ENCODE data around the gene COLEC11.
"Not testable (repeated sequence)": the region's sequence is repeated elsewhere in the genome, so short reads cannot be mapped to it uniquely, and the experiment has no call there.

COLEC11 gene

DNA sequence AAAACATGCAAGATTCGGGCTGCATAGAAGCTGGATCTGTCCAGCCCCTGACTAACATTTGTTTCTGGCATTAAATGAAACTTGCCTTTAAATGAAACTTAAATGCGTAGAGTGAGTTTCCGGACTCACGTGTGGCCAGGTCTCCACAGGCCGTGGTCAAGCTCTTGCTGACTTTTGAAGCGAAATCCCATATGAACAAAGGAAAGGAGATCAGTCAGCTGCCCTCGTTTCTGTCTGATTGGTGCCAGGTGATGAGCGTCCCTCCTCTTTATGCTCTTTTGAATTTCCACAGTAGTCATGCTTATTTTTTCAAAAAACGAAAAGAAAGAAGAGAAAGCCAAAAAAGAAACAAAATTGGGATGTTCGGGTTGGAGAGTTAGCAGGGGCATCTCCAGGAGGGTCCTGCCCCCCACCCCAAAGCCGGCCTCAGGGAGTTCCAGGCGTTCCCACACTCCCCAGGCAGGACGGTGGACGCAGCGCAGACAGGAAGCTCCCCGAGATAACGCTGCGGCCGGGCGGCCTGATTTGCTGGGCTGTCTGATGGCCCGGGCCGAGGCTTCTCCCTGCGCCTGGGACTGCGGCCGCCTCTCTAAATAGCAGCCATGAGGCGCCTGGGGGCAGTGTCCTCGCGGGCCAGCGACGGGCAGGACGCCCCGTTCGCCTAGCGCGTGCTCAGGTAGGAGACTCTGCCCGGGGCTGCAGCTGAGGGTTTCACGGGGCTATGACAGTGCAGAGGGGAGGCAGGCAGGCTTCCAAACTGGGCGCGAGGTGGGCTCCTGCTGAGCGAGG lies at the start of gene COLEC11:
Gene COLEC11 (plus strand): TSS at position 620 of the 789 bp plus-strand sequence. CDS start 9,229 bp downstream, outside the sequence.
- no peak for DNase-seq

DNA sequence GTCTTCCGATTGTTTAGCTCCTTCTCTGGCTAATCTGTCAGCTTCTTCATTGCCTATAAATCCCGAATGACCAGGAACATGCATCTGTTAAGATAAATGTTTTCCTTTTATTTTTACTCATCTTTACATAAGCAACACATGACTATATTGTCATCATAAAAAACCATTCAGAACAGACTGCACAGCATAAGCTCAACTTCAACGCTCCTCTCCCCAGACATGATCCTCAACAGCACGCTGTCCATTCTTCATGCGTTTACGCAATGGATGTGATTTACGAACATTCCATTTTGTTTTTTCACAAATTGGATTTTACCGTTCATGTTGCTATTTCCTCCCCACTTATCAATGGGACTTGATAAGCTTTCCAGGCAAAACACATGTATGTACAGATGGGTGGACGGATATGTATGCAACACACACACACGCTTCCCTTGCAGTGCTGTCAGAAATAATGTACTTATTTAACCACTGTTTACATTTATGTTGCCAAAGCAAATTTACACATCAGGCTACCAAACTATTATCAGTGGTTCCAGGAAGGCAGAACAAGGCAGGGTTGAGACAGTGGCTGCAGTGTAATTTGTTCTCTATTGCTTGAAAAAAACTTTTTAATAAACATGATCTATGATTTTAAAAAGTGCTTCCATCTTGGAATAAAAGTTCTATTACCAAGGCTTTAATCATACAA lies 49.0 kb upstream of the COLEC11 start:
- DNase-seq = no peak

DNA sequence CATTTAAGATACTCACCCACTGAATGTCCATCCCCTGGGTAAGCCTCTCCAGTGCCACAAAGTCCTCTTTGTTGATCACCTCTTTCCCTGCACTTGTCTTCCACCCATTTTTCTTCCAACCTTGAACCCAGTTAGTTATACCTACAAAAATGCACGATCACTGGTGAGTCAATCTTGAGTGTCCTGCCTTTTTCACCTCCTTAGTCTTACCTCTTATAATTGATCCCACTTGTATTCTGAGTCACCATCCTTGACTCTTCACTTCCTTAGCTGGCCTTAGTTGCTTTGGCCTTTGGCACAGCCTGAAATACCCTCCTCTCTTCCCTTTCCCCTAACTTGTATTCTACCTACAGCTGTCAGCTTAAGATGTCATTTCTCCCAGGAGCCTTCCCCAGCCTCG lies 47.0 kb upstream of the COLEC11 start:
- no peak for DNase-seq

DNA sequence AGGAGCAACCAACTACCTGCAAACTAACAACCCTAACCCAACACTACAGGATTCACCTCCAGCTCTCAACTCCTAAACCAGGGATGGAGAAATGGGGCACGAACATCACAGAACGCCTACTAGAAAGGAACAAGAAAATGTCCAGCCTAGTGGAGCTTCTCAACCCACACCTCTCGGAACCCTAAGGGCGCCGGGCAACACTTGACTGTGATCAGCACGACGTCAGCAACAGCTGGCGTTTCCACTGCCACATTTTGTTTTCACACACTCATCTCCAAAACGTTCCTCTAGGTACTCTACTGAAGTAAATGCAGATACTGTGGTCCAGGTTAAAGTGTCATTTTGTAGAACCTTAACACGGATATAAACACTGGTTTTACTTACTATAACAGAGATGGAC lies 41.0 kb upstream of the COLEC11 start:
- no peak for DNase-seq

DNA sequence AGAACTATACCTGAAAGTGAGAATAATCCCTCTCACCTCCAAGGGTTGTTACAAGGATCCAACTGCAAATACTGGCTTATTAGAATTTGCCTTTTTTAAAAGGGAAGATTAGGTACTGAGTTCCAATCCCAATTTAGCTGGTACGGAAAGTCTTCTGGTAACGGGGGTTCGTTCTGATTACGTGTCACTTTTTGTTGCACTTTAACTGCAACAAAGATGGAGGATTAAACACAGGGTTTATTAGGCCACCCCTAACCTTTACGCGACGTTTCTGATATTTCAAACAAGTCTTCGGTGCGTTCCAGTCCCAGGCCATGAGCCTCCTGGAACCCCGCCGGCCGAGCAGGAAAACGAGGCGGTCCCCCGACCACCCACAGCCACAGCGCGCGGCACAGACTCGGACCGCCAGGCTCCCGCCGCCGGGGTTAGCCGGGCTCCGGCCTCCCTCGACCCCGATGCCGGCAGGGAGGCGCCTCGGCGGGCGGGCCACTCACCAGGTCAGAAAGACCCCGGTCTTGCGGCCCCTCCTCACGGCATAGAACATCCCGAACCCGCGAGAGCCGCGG lies 37.2 kb upstream of the COLEC11 start:
- no peak for DNase-seq

DNA sequence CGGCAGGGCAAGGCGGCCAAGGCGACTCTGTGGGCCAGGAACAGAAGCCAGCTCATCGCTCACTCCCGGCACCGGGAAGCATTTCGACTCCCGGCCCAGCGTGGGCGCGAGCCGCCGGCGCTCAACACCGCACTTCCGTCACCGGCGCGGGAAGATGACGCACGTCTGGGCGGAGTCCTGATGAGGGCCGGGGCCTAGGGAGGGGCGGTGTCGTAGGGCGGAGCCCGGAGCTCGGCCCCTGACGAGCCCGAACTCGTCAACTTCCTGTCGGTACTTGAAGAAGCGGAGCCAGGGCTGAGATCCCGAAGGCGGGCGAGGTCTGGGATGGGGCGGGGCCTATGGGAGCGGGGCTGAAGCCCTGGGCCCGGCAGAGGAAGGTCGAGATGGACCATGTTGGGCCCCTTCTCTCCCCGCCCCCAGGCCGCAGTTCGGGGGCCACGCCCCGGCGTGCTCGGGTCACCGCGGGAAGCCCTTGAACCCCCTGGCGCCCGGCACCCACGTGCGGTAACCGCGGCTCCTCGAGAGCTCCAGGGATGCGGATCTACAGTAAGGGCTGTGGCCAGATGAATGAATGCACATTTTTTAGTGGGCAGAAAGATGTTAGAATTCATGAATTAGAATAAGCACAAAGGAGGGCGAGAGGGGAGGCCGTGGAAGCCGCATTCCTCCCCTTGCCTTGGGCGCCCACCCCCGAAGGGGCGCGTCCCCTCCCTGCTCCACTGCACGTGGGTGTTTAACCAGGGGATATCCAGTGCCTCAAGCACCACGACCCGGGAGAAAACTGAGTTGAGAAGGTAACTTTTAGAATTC lies 36.5 kb upstream of the COLEC11 start, which contains the start of gene RNASEH1:
Gene RNASEH1 (minus strand): TSS at position 129 of the 810 bp plus-strand sequence. CDS start 73 bp downstream, at position 56.
- peak; percentile 95 to 99 (median 97) for DNase-seq

DNA sequence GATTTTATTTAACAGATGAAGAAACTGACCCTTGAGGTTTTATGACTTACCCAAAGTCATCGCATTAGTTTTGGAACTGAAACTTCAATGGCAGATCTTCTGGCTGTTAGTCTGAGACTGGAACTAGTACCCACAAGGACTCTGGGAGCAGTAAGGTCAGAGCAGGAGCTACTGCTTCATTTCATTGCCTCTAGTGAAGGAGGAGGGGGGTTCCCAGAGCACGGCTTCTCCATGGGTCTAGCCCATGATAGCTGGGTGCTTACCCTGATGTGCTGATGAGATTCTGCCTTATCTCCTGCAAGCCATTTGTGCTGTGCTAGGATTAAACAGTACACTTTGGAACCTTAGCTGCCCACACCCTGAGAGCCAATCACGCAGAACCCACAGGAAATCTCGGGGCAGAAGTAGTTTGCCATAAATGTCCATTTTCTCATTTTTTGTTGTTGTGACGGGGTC lies 31.4 kb upstream of the COLEC11 start:
- DNase-seq = no peak

DNA sequence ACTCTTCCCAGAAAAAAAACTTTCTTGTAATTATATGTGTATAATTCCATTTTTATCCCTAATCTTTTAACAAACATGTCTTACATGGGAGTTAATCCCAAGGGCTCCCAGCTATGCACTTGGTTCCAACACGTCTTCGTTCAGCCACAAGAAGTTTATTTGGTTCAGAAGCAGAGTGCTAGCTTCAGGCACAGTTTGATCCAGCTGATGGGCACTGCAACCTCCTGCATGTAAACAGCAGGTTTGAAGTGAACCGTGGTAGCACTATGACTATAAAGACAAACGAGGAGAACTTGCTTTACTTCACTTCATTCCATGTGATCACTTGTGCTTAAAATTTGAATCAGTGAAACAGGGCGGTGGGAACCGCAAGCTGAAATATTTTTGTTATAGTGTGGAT lies 29.8 kb upstream of the COLEC11 start:
- DNase-seq = no peak

DNA sequence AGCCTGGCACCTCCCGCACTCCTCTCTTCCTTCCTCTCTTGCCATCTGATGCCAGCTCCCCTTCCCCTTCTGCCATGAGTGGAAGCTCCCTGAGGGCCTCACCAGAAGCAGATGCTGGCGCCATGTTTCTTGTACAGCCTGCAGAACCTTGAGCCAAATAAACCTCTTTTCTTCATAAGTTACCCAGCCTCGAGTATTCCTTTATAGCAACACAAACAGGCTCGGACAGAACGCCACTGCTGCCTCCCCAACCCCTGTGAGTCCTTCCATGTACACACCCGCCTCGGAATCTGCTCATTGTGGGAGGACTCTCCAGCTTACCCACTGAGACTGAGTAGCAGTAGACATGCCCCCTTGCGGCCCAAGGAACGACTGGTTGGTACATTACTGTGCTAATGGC lies 28.1 kb upstream of the COLEC11 start:
- no peak for DNase-seq

DNA sequence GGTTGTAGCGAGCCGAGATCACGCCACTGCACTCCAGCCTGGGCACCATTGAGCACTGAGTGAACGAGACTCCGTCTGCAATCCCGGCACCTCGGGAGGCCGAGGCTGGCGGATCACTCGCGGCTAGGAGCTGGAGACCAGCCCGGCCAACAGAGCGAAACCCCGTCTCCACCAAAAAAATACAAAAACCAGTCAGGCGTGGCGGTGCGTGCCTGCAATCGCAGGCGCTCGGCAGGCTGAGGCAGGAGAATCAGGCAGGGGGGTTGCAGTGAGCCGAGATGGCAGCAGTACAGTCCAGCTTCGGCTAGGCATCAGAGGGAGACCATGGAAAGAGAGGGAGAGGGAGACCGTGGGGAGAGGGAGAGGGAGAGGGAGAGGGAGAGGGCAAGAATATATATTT lies 25.3 kb upstream of the COLEC11 start:
- not testable (repeated sequence) for DNase-seq

DNA sequence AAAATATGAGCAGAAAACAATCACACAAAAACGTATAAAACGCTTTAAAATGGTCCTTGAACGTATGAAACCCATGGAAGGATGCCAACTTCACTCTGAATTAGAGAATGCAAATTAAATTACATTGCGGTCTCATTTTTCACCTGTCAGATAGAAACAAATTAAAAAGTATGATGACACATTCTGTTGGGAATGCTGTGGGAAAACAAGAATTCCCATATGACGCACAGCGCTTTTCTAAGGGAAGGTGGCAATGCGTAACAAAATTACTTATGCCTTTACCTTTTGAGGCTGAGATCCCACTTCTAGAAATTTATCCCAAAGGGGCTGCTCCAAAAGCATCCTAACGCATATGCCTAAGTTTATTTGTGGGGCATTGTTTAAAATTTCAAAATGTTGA lies 23.6 kb upstream of the COLEC11 start:
- no peak for DNase-seq

DNA sequence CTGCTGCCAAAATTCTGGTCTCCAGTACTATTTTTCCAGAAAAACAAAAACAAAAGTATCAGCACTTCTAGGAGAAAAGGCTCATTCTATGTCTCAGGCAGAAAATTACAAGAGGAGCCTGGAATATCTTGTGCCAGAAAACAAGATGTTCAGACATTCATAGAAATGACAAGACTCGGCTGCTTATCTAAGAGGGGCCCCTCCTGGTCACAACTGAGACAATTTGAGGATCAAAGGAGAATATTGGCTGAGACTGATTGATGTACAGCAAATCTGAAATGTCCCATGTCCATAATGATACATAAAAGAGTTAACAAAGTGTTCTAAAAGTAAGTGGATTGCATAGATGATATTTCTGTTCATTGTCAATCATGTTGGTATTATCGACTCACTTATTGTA lies 22.3 kb upstream of the COLEC11 start:
- DNase-seq = no peak

DNA sequence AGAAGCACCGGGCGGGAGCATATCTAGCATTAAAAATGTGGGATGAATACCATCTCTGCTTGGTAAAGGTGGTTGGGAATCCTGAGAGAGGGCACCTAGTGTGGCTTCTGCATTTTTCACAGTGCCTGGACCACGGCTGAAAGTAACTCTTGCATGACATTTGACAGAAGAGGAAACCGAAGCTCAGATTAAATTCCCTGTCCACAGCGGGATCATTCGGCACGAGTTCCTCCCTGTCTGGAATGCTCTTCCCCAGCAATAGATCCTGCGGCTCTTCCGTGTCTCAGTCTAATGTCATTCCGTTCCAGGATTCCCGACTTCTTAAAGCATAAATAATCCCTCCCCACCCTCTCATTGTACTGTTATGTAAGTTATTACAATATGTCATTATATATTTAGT lies 20.8 kb upstream of the COLEC11 start:
- no peak for DNase-seq

DNA sequence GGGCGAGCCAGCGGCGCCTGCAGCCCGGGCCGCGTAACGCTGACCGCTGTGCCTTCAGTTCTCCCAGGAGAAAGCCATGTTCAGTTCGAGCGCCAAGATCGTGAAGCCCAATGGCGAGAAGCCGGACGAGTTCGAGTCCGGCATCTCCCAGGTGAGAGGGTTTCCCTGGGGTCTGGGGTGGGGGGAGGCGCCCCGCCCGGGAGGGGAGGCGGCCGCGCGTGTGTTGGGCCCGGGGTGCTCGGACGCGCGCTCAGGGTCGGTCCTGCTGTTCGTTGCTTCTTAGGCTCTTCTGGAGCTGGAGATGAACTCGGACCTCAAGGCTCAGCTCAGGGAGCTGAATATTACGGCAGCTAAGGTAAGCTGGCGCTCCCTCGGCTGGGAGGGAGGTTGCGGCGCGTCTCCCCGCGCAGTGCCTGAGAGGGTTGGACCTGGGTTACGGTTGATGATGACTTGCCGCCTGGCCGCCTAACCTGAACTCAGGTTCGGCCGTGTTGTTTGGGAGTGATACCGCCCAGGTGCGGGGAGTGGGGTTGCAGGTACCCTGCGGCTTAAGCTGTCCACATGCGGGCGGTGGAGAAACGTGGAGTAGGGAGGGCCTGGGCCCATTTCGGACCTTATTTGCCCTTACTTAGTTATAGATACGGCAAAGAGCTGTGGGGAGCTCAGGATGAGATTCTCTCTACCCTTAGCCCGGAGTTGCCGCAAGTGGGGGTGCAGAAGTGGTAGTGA lies 19.2 kb upstream of the COLEC11 start:
- DNase-seq = peak in 2 of 4 experiments; percentile 25 to 28

DNA sequence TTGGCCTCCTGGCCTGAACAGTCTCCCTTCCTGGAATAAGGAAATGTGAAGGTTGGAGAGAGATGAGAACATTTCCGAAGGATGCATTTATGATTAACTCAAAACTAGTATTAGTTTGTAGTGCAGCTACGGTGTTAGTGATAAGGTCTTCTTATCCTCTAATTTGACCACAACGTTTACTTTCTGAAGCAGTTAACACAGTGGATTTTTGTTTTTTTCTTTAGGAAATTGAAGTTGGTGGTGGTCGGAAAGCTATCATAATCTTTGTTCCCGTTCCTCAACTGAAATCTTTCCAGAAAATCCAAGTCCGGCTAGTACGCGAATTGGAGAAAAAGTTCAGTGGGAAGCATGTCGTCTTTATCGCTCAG lies 18.7 kb upstream of the COLEC11 start:
- DNase-seq = not testable (repeated sequence)

DNA sequence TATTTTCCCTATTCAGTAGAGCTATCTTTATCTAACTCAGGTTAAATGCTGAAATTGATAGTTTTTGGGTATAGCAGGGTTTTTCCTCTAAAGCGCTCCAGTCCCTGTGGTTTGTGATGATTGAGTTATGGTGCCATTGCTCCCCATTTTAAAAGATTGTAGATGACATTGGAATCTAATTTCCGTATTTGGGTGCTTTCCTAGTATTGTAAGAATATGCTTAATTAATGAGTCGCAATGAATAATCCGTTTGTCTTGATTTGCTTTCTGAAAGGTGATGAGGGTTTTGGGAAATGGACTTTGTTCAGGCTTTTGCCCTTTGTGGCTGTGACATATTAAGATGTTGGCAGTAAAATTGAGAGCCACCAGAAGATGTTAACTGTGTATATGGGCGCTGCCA lies 15.9 kb upstream of the COLEC11 start:
- no peak for DNase-seq

DNA sequence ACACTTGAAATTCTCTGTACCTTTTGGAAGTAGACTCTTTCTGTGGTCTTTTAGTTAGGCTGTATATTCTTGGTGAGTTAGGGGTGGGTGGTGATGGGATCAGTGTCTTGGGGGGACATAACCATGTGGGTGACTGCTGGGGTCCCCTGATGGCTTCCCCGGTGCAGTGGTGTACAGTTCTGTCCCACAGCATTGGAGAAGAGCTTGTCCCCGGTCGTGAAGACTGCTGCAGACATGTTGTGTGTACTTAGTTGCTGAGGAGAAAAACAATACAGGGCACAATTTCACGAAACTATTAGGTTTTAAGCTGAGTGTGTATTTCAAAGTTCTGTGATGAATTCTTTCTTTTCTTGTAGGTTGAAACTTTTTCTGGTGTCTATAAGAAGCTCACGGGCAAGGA lies 14.5 kb upstream of the COLEC11 start:
- DNase-seq = no peak

DNA sequence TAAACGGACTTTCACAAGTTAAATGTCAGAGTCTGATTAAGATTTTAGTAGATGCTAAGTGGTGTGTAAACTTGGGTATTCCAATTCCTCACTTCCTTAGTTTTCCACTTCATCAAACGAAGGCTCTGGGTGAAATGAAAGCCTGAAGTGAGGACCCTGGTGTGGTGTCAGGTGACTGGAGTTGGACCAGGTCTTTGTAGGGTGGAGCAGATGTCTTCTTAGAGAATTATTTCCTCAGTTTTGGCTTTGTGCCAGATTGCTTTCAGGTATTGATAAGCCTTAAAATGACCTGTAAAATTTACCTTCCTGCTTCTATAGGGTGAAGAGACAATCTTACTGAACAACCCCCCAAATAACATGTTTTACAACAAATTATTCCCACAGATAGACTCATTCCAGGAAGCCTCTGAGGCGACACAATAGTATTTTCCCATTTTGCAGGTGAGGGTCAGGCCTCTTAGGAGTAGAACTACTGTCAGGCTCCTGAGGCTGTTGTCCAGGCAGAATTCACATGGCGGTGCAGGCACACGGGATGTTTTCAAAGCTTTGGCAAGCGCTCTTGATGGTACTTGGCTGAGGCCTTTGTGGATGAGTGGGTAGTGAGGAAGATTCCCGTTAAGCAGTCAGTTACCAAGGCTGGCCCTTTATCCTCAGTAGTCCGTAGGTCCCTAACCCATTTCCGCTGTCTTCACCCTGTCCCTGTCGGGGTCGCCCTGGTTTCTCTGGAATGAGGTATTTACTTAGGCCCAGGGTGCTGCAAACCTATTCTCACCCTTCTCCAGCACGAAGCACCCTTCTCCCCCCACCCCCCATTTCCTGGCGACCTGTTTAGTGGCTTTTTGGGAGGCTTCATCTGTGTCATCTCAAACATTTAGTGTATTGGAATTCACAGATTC lies 13.3 kb upstream of the COLEC11 start:
- no peak for DNase-seq

DNA sequence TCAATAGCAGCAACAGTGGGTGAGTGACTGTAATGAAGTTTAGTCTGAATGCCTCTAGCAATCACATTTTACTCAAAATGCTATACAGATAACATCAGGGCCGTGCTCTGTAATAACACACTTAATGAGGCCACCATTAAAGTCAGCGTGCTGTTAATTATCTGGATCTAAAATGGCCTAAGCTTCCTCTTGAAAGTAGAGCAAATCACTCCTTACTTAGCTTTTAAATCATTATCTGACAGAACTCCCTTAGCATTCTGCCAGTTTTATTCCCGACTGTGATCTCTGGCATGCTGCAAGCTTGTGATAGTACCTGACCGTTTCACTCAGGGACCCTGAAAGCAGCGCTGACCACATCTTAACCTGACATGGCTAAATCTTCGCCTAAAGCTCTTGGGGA lies 10.8 kb upstream of the COLEC11 start:
- DNase-seq = no peak

DNA sequence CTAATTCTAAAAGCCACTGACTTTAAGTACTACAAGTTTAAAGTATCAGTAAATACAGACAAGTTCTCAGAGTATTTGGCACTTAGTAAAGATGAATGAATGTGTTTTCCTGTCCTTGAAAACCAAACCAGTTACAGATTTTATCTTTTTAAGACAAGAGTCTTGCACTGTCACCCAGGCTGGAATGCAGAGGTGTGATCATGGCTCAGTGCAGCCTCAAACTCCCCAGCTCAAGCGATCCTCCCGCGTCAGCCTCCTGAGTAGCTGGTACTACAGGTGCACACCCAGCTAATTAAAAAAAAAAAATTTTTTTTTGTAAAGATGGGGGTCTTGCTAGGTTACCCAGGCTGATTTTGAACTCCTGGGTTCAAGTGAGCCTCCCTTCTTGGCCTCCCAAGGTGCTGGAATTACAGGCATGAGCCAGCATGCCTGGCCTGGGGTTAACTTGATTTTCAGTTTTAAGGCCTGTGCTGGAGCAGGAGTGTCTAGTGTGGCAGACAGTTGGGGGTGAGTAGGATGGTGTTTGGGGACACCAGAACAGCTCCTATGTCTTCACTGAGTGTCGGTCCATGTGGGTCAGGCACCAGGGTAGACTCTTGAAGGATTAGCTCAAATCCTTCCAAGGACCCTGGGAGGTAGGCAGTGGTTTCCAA lies 10.2 kb upstream of the COLEC11 start:
- DNase-seq = no peak
